NCI-H226 (cell line): Measurements from ENCODE around the gene UBXN2A.
"Not testable (repeated sequence)": the region's sequence is repeated elsewhere in the genome, so short reads cannot be mapped to it uniquely, and the experiment has no call there.

Experiments
- DNase-seq: peaks from one replicate; pipeline ENCODE4 v3.0.0-alpha.2; 2015

The UBXN2A gene

DNA sequence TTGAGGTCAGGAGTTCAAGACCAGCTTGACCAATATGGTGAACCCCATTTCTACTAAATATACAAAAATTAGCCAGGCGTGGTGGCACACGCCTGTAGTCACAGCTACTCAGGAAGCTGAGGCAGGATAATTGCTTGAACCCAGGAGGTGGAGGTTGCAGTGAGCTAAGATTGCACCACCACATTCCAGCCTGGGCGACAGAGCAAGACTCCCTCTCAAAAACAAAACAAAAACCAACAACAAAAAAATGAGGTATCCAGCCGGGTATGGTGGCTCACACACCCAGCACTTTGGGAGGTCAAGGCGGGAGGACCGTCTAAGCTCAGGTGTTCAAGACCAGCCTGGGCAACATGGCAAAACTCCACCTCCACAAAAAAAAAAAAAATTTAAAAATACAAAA, 74.6 kb downstream of the UBXN2A start:
- DNase-seq: peak; percentile 25

DNA sequence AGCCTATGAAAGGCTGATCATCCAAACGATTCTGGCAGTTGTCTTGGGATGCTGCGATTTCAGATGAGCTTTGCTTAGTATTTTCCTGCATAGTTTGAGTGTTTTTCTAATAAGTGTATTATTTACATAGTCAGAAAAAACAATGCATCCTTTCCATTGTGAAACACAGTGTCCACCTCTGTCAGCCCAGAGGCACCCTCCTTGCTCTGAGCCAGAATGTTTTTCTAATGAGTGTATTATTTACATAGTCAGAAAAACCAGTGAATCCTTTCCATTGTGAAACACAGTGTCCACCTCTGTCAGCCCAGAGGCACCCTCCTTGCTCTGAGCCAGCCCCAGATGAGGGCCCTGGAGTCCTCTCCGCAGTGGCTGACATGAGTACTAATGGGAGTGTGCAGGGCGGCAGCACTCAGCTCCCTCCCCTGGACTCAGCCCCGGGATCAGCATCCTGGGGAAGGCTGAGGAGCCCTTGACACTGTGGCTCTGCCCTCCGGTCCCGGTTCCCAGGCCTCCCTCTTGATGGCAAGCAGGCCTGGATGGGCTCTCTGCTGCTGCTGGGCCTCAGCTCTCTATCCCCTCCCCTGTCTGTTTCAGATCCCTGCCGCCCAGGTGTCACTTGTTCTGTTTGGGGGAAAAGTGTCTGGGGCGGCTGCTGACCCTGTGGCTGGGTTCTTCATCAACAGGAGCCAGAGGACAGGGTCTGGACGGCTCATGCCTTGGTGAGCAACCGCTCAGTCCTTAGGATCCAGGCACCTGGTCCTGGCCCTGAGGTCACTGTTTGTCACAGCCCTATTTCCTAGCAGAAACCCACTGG, 75.5 kb downstream of the UBXN2A start:
- peak; percentile 88 for DNase-seq

DNA sequence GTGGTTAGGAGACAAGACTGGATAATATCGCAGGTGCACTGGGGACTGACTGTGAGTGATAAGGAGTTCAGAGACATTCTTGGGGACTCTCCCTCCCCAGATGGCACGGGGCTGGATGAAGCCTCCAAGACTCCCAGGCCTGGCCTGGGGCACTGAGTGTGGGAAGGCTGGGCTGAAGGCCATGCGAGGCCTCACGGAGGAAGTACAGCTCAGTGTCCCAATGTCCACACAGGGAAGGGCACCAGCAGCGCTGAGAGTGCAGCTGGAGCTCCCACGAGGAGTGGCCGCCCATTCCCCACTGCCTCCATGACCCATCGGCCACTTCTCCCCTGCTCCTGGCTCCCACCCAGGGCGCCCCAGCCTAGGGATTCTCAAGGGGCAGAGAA, 76.1 kb downstream of the UBXN2A start:
- DNase-seq: no peak

DNA sequence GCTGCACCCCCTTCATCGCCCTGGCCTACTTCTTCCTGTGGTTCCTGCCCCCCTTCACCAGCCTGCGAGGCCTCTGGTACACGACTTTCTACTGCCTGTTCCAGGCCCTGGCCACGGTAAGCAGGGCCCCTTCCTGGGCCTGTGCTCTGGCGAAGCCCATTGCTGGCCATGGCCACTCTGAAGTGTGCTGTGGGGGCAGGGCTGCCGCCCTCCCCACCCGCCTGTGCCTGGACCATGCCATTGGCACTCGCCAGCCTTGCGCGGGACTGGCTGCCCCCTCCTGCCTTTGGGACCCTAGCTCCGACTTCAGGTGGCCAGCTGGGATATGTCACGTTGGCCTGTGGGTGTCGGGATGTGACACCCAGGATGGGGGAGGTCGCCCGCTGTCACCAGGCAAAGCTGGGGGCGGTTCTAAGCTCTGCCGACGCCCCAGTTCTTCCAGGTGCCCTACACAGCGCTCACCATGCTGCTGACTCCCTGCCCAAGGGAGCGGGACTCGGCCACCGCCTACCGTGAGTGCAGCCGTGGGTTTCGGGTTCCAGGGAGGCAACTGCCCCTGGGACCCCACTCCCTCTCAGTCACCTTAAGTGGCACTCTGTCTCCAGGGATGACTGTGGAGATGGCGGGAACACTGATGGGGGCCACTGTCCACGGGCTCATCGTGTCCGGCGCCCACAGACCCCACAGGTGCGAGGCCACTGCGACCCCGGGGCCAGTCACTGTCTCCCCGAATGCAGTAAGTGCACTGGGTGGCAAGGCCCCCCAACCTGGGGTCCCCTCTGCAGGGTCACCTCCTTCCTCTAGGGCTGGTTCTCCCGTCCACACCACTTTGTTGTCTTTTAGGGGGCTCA, 76.8 kb downstream of the UBXN2A start:
- no peak for DNase-seq

DNA sequence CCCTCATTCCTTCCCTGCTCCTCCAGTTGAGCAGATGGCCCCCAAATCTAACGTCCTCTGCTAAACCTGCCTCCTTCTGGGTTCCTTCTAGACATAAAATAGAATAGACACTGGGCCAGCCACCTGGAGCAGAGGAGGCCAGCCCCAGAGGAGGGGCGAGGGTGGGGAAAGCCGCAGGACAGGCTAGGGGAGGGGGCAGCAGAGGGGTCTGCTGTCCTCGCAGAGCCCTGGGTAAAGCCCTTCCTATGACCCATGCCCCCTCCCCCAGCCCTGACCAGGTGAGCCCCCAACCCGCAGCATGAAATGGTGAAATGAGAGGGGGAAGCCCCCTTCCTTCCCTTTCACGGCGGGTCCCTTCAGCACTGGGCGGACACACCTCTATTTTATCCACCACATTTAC, 77.4 kb downstream of the UBXN2A start:
- DNase-seq: no peak

DNA sequence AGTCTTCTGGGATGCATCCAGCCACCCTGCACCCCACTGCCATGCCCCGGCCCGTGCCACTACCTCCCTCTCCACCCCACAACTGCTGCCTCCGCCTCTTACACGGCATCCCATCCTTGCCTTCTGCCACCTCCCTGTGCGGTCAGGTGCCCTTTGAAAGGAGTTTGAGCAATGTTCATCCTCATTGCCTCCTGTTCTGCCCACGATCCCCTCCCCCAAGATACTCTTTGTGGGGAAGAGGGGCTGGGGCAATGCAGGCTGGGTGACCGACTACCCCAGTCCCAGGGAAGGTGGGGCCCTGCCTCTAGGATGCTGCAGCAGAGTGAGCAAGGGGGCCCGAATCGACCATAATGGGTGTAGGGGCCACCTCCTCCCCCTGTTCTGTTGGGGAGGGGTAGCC, 78.0 kb downstream of the UBXN2A start:
- DNase-seq: no peak

DNA sequence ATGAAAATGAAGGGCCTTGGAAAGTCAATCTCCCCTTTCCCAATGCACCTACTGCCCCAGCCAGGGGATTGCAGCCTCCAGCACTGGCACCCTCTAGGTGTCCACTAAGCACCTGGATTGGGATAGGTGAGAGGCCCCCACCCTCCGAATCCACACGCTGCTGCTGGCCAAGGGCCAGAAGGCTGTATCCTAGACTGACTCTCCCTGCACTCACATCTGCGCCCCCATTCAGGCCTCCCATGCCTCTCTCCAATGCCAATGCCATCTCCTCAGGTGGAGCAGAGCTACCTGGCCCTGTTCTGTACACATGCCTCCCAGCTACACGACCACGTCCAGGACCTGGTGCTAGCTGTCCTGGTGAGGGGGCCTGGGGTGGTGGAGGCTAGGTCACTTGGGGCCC, 79.5 kb downstream of the UBXN2A start:
- no peak for DNase-seq

DNA sequence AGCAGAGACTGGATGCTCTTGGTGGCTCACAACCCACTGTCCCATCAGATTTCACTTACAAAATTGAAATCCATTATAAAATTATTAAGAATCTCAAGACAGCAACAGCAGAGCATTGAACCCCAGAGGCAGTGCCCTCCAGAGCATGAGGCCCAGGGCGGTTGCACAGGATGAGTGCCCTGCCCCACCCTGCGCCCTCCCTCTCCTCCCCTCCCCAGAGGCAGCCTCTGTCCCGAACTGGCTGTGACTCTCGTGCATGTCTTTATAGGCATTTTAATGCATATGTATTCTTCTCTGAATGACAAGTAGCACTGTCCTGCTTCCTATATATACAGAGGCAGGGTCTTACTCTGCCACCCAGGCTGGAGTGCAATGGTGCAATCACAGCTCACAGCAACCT, 80.0 kb downstream of the UBXN2A start:
- DNase-seq: no peak

DNA sequence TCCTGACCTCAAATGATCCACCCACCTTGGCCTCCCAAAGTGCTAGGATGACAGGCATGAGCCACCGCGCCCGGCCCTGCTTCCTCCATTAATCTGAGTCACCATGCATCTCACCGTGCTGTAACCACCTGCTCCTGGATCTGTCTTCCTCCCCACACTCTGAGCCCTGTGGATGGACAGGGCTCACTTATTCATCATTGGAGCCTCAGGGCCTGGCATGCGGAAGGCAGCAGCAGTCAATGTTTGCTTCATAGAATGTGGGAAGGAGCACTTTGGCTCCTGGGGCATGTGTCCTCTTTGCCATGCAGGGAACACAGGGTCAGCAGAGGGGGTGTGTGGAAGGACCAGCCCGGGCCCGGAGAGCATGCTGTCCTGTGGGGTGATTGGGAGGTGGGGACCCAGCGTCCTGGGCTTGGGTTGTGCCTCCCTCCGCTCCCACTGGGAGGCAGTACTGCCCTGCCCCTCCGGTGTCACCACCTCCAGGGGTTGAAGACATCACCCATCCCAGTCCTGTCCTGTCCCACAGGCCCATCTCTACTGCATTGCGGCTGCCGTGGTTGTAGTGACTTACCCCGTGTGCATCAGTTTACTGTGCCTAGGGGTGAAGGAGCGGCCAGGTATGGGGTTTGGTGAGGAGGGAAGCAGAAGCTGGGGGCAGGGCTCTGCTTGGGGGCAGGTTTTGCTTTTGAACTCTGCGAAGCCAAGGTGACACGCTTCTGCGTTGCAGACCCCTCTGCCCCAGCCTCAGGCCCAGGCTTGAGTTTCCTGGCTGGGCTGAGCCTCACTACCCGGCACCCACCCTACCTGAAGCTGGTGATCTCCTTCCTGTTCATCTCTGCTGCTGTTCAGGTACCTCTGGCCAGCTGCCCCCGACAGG, 81.1 kb downstream of the UBXN2A start:
- peak; percentile 25 for DNase-seq

DNA sequence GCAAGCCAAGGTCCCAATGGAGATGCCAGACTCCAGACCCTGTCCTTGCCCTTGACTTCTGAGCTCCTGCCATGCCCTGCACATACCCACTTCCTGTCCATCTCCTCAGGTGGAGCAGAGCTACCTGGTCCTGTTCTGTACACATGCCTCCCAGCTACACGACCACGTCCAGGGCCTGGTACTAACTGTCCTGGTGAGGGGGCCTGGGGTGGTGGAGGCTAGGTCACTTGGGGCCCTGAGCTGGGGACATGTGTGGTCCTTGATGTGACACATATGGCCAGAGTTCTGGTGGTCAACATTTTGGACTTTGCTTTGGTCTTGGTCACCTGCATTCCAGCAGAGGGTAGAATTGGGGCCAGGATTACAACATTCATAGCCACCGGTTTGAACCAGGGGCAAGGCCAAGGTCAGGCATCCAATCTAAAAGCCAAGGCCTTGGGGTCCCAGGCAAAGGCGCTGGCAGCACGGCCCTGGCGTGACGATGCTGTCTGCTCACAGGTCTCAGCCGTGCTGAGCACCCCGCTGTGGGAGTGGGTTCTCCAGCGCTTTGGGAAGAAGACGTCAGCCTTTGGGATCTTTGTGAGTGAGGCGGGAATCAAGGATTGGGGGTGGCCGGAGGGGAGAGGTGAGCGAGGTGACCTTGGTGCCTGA, 82.2 kb downstream of the UBXN2A start:
- no peak for DNase-seq

DNA sequence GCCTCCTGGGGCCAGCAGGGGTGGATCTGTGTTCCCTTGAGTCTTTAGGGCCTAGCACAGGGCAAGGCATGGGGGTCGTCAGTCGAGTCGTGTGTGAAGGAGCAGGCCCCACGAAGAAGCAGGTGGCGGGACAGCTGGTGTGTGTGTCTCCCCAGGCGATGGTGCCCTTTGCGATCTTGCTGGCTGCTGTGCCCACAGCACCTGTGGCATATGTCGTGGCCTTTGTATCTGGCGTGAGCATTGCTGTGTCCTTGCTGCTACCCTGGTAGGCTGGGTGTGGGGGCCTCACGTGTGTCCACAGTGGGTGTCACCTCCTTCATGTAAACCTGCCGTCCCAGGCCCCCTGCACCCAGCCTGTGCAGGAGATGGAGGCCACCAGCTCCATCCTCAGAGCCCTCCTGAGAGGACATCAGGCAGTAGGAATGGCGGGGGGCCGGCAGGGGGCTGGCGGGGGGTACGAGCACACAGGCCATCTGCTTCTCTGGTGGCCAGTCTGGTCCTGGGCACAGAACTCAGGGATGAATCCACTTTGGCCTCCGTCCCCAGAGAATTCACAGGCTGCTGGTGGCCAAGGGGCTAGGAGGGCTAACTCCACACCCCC, 82.8 kb downstream of the UBXN2A start:
- no peak for DNase-seq

DNA sequence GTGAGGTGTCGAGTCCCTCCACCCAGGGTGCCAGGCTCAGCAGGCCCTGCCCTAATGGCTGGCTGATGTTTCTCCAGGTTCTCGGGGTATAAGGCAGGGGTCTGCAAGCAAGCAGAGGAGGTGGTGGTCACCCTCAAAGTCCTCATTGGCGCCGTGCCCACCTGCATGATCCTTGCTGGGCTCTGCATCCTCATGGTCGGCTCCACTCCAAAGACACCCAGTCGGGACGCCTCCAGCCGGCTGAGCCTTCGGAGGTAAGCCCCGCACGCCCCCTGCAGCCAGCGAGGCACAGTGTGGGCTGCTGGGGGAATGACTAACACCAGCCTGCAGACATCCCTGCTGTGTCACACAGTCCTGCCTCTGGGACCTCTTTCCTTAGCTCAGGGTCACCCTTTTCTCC, 83.8 kb downstream of the UBXN2A start:
- DNase-seq: no peak

DNA sequence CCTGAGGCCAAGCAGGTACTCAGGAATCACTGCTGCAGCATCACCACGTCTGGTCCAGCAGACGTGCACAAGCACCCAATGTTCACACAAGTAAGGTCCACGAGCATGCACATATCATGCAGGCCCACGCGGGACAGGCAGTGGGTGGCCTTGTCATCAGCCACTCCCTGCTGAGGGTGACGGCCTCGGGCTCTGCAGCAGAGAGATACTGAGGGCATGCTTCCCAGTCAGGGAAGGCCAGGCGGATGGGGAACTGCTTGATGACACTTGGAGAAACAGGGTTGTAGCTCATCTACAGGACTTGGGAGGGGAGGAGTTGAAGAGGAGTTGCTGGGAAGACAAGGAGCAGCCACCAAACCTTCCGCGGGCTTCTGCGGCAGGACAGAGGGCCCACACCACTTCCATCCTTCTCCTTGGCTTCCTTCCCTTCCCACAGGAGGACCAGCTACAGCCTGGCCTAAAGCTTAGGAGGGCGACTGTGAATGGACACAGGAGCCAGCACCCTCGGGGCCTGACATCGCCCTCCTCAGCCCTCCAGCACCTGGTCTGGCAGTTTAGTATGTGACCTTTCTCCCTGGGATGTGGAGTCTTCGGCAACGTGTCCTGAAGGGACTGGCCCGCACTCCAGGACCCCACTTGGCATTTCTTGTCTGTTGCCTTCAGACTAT, 84.9 kb downstream of the UBXN2A start:
- no peak for DNase-seq

DNA sequence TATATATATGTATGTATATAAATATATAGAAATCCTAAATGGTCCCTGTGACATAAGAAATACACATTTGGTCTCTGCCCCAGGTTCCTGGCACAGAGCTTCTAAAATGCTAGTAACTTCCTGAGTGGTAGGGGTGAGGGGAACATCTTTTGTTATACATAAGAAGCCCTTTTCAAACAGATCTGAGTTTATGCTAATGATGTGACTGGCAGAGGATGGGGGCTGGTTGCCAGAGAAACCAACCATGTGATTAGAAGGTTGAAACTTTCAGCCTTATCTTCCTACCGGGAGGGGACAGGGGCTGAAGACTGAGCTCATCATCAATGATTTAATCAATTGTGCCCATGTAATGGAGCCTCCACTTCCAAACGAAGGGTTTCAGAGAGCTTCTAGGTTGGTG, 86.0 kb downstream of the UBXN2A start:
- no peak for DNase-seq

DNA sequence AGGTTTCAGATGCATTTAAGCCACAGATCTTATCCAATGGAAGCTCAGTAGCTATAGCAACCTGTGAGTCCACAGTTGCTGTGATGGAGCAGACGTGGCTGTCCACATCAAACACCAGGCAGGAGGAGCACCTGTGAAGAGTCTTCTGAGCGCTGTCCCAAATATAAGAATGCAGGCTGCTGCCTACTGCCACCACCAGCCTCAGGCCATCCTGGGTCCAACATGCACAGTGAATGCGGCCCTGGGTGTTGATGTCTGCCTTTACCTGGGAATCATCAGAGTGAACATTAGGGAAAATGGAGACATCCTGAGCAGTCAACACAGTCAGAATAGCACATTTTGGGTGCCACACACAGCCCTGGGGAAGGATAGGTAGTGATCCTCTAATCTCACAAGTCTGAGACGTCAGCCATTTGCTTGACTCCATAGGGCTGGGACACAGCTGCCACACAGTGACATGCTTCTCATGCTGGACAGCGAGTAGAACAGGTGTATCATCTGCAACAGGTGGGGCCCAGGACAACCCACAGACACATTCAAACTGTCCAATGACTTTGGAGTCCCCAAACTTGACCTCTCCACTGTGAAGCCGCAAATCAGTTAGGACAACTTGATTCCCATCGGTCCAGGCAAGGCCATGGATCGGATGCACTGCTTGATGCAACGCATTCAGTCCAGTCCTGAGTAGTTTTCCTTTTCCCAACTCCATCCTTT, 98.7 kb downstream of the UBXN2A start:
- DNase-seq: no peak

DNA sequence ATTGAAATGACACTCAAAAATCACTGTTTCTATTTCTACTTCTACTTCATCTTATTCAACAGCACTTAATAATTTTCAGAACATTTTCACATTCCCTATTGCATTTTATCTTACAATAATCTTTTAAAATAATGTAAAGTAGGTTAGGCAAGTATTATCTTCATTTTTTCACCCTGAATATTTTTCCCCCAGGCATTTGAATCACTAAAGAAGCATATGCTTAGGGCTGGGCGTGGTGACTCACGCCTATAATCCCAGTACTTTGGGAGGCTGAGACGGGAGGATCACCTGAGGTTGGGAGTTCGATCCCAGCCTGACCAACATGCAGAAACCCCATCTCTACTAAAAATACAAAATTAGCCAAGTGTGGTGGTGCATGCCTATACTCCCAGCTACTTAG, 100.2 kb downstream of the UBXN2A start:
- DNase-seq: no peak

DNA sequence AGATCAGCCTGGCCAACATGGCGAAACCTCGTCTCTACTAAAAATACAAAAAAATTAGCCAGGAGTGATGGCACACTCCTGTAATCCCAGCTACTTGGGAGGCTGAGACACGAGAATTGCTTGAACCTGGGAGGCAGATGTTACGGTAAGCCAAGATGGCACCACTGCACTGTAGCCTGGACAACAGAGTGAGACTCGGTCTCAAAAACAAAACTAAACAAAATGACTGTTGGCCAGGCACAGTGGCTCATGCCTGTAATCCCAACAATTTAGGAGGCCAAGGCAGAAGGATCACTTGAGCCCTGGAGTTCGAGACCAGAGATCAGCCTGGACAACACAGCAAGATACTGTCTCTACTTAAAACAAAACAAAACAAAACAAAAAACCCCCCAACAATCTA, 102.9 kb downstream of the UBXN2A start:
- not testable (repeated sequence) for DNase-seq

DNA sequence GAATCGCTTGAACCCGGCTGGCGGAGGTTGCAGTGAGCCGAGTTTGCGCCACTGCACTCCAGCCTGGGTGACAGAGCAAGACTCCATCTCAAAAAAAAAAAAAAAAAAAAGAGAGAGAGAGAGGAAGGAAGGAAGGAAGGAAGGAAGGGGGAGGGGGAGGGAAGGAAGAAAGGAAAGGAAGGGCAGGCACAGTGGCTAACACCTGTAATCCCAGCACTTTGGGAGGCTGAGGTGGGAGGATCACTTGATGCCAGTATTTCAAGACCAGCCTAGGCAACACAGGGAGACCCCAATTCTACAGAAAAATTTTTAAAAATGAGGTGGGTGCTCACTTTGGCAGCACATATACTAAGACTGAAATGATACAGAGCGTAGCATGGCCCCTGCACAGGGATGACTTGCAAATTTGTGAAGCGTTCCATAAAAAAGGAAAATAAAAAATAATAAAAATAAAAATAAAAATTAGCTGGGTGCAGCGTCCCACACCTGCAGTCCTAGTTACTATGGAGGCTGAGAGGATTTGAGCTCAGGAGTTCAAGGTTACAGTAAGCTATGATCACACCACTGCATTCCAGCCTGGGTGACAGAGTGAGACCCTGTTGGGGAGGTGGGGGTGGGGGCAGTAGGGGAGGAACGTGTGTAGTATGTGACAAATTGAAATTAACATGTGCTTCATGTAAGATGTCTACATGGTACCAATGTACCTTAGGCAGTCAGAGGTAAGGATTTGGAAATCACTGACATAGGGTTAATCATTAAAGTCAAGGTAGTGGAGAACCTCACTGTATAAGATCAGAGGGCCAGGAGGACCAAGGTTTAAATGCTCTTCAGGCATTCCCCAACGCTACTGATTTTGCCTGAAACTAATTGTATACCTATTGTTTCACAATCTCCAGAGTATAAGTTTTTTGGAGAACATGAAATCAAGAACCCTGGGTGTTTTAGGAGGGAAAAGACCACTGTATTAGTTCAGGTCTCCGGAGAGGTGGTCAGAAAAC, 105.5 kb downstream of the UBXN2A start:
- DNase-seq: no peak

DNA sequence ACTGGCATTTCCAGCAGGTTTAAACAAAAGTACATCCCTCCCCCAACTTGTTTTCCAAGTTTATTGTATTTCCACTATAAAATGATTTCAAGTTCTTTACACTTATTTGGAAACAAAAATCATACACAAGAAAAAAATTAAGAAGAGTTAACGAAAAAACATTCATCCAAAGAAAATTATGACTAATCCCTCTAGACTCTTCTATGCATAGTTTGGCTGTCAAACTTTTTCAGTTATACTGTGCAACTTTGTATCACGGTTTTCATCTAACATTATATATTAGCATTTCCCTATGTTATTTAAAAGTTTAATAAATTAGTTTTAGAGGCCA, 106.3 kb downstream of the UBXN2A start:
- DNase-seq: no peak
